Activated CD8-positive, alpha-beta memory T cell treated with anti-CD3 and anti-CD28 coated beads, Interleukin-2, amount 50 U/mL, for 4 hours (primary cell): Measurements from ENCODE around the gene ALDH1A1.
"Not testable (repeated sequence)": the region's sequence is repeated elsewhere in the genome, so short reads cannot be mapped to it uniquely, and the experiment has no call there.

ENCODE experiments used
- DNase-seq: peaks from one replicate; pipeline ENCODE4 v3.0.0-alpha.2; 2020

The ALDH1A1 gene

DNA sequence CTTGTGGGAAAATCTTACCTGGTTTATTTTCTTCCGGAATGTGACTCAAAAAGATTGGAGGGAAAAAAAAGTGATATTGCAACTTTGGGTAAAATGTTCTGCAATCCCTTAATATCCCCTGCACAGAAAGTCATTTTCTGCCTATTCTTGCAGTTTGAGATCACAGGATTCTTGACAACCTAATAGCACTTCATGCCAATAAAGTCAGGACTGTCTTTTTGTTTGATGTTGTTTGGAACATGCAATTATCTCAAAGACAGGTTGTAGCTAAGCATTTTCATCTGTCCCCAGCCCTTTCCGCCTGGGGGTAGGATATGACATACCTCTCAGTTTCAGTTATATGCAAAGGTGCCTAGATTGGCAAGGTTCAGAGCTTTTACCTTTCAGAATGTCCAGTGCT lies 63.9 kb downstream of the ALDH1A1 start:
- no peak for DNase-seq

- DNase-seq, result no peak
Measured at GRCh38 chr9:72888067-72888466, 64.8 kb downstream of the ALDH1A1 start.

- DNase-seq, result no peak
Measured at GRCh38 chr9:72886386-72886785, 66.5 kb downstream of the ALDH1A1 start.

DNA sequence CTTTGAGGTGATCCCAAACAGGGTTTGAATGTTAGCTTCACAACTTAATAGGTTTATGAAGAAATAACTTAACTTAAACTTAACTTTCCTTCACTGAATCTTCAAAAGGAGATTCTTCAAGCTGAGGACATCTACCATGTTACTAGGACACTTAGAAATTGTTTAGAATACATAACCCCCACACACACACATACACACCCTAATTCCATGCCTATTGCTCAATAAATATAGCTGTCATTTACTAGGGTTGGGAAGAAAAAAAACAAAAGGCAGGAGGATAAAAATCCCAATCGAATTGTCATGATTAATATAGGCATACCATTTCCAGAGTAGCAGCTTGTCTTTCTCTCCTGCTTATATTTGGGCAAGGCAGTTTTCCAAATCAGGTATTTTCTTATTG lies 68.3 kb downstream of the ALDH1A1 start:
- DNase-seq, result no peak

- no peak for DNase-seq
Measured at GRCh38 chr9:72883875-72884274, 69.0 kb downstream of the ALDH1A1 start.

DNA sequence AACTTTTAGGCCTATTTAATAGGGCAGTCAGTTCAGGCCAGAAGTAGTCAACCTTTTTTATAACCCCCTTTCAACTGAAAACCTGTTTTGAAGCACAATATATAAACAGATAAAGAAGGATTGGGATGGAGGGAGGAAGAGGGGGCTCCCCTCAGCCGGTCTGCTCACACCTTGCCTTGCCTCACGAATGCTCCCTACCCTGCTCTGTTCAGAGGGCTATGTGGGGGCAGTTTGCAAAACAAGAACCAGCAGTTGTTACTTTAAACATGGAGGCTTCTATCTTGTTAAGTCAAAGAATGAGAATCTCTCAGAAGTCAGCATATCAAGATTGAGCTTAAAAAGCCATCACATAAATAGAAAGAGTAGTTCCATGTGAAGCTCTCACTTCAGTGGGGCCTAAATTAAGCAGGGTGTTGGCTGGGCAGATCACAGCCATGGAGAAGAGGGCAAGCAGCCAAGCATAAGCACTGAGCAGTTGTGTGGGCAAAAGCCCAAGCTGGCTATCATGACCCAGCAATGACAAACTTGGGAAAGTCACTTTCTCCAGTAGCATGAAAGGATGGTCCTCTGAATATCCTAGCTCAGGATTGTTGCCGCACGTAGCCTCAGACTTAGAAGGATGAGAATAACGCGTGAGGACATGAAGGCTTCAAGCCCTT lies 70.6 kb downstream of the ALDH1A1 start:
- no peak for DNase-seq

DNA sequence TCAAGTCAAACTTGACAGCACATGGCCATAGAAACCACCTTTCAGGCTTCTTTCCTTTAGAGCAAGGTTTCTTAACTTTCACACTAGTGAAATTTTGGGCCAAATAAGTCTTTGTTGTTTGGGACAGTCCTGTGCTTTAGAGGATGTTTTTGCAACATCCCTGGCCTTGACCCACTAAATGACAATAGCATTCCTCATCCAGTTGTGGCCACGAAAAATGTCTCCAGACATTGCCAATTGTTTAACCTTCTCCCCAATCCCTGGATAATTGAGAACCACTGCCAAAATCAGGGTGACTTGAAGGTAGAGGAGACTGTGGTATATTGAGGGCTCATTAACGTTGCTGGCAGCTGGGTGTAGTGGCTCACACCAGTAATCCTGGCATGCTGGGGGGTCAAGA lies 72.0 kb downstream of the ALDH1A1 start:
- no peak for DNase-seq

GRCh38 chr9:72875221-72875620 lies 77.6 kb downstream of the ALDH1A1 start:
- DNase-seq, result no peak

DNA sequence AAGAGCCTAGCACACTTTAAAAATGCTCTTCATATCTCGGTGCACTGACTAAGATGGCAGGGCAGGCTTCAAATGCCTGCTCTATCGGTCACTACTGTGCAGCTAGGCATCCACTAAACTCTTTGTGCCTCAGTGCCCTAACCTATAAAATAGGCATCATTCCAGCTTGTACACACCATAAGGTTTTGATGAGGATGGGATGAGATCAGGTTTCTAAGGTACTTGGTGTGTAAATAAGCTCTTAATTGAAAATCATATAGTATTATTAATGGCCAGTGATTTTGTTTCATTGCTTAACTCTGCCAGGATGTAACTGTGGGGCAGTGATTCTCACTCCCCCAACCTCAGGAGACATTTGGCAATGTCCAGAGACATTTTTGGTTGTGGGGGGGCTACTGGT lies 78.5 kb downstream of the ALDH1A1 start:
- no peak for DNase-seq

DNA sequence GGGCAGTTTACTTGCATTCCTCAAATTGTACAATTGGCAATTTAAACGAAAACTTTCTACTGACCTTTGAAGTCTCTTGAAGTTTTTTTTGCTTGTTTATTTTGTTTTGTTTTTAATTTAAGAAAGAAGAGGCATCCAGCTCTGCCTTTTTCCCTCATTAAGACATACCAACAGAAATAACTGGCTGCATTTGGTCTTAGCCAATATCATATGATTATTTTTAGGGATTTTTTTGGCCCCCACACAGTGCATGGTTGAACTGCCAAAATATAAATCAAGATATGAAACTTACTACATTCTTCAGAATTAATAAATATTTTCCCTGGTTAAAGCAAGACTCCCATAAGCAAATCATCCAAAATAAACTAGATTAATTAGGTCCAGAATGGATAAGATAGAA lies 79.4 kb downstream of the ALDH1A1 start:
- no peak for DNase-seq

DNA sequence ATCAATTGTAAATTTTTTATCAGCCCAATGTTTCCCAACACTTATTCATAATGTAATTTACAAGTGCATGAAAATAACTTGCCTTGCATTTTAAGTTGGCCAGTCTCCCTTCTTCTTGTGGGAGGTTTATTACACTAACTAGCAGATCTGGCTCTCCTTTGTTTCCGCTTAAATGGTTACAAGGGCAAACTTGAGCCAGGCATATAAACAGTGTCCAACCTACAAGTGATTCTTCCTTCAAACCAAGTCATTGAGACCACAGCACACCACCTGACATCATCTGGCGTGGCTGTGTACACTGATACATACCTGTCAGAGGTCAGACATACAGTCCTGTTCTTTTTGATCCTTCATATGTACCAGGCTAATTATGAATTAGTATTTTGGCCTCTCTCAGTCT lies 80.1 kb downstream of the ALDH1A1 start:
- no peak for DNase-seq

GRCh38 chr9:72871685-72872084 lies 81.2 kb downstream of the ALDH1A1 start:
- no peak for DNase-seq

DNA sequence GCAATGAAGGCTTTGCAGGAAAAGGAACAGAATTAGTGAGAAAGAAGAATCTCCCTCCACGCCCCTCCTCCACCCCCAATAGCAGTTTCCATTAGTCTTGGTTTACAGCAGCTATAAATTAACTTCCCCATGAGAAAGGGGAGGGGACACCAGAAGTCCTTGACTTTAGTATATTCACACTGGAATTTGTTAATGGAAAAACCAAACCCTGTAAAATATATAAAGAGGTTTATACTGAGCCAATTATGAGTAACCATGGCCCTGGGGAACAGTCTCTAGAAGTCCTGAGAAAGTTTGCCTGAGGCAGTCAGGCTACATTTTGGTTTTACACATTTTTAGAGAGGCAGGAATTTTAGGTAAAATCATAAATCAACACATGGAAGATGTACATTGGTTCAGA lies 88.5 kb downstream of the ALDH1A1 start:
- DNase-seq, result no peak

DNA sequence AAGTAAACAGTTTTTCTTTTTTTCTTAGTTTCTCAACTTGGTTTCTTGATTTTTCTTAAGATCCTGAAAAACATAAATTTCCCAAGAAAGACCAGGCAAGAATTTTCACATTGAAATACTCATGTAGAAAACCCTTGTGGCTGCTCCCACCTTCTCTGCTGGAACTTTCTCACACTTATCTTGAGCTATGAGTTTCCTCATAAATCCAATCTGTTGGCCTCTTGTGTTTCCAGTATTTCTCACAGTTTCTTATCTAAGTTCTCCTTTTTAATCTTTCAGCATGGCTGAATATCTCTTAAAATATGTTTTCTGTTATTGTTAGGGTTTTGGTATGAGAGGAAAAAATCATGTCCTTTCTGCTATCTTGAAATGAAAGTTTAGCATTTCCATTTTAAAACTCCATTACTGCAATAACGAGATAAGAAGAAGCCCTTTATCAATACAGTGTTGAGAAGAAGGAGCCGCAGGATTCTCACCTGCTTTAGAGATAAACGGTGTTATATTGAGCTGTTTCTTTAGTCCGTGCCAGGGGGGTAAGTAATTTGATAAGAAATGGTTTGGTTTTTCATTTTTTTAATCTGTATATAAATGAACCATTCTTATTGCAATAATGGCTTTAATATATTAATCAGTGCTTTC lies 89.3 kb downstream of the ALDH1A1 start:
- no peak for DNase-seq

DNA sequence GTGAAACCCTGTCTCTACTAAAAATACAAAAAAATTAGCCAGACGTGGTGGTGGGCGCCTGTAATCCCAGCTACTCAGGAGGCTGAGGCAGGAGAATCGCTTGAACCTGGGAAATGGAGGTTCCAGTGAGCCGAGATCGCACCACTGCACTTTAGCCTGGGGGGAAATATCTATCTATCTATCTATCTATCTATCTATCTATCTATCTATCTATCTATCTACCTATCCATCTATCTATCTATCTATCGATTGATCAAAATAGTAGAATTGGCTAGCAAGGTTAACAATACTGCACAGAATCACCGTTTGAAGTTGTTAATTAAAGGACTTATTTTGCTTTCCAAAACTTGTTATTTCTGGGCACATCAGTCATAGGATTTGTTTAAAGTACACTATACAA lies 90.1 kb downstream of the ALDH1A1 start:
- DNase-seq, result not testable (repeated sequence)

DNA sequence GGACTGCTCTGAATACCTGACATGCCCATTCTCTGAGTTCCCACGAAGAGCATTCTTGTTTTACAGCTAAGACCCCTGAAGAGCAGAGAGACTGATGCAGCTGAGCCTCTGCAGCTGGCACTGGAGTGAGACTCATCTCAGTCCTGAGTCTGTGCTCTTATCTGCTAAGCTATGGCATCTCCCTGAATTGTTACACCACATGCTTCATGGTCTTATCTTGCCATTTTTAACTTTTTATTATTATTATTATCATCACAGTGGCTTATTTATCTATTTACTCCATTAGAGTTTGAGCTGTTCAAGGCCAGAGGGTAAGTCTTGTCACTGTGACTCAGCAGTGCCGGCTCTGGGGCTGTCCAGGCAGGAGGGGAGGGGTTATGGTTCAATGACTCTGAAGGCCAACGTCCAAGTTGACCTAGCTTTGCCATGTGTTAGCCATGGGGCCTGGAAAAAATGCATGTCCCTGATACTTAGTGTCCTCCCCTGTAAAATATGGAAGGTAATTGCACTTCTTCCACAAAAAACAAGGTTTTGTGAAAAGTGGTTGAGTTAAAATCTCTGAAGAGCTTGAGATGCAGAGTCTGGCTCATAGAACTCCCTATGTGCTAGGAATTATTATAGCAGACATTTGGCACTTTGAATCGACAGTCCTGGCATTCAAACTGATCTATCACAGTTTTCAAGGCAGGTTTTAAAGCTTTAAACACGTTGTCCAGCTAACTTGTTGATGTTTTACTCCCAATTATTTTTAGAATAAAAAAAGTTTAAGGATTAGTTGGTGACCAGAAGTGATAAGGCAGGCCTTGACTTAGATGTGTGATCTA lies 94.6 kb downstream of the ALDH1A1 start:
- no peak for DNase-seq

DNA sequence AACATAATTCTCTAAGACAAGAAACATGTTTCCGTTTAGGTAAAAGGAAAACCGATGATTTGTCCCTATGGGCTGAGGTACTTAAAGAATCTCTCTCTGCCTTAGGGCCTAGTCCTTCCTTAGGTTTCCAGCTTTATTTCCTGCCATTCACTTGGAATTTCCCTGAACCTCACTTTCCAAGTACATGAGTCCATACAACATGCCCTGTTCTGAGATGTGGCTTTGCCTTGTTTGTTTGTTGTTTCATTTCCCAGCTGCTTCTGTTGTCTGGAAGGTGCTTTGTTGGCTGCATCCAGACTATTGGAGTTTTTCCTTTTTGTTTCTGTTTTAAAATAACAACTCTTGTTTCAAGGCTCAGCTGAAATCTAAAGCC lies 95.2 kb downstream of the ALDH1A1 start:
- no peak for DNase-seq

- no peak for DNase-seq
Measured at GRCh38 chr9:72856972-72857623, 95.8 kb downstream of the ALDH1A1 start.

GRCh38 chr9:72855890-72856523 lies 96.8 kb downstream of the ALDH1A1 start:
- DNase-seq, result no peak

- no peak for DNase-seq
Measured at GRCh38 chr9:72855321-72855720, 97.5 kb downstream of the ALDH1A1 start.
